NCI-H128 (cell line): ENCODE results near the gene HIVEP2.

ENCODE experiments used
- DNase-seq: peaks from one replicate; lab custom pipeline; 2025; ENCODE audit not compliant: unreplicated experiment; lab: John Stamatoyannopoulos, UW

The HIVEP2 gene

GRCh38 chr6:142946181-142946923 lies 1.4 kb upstream of the HIVEP2 start:
- DNase-seq: peak; percentile 57

DNA sequence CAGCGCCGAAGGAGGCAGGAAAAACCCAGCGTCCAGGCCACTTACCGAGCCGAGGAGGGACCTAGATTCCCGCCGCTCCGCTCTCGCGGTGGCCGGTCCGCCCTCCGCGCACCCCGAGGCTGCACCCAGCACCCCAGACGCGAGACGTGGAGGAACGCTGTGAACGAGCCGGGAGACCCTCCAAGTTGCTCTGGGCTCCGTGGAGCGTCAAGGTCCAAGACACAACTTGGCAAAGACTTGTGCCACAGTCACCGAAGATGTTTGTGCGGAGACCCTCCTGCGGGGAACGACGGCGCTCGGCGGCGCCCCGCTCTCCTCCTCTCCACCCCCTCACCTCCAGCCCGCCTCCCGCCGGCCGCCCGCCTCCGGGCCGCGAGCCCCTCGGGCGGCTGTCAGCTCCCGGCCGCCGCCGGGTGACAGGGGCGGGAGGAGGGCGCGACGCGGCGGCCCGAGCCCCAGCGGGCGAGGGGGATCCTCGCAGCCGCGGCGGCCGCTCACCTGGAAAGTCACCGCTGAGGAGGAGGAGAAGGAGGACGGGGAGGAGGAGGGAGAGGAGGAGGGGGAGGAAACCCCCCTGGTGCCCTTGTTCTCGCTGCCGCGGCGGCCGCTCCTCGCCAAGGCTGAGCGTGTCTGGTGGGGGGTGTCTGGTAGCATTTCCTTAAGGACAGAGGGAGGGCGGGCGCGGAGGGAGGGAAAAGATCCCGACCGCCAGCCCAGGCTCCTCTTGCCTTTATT lies 637 bp upstream of the HIVEP2 start:
- DNase-seq: no peak

GRCh38 chr6:142944124-142945048 lies 590 bp downstream of the HIVEP2 start:
- DNase-seq: no peak

GRCh38 chr6:142943711-142944123 lies 1.3 kb downstream of the HIVEP2 start:
- no peak for DNase-seq

DNA sequence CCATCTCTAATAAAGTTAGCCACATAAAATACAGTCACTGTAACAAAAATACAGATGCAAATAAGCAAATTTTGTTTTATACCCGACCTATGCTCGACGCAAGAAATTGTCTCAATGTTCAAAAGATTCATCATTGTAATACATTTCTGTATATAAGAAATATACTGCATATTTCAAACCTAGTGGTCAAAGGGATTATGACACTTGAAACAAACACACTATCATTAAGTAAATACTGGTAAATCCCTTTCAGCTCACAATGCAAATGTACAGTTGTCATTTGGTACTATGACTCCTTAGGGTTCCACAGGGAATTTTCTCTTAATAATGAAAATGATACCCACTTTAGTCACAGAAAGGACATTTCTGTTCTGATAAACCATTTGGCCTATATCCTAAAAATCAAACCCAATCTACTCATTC lies 2.2 kb downstream of the HIVEP2 start:
- DNase-seq: no peak

GRCh38 chr6:142942238-142942637 lies 2.7 kb downstream of the HIVEP2 start:
- no peak for DNase-seq

DNA sequence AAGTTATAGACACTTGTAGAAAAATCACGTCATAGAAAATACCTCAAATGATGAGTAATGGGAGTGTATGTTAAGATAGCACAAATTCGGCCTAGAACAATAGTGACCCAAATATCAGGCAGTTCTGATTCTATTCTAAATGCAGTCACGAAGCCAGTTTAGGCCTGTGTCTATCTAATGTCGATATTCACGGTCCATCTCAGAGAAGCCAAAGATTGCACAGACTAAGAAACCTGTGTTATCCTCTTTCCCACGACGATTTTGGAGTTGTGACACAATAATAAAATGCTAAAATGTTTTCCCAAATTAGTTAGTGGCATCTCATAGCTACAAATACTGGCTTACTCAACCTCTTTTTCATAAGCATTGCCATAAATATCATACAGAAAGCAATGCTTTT lies 4.0 kb downstream of the HIVEP2 start:
- no peak for DNase-seq

DNA sequence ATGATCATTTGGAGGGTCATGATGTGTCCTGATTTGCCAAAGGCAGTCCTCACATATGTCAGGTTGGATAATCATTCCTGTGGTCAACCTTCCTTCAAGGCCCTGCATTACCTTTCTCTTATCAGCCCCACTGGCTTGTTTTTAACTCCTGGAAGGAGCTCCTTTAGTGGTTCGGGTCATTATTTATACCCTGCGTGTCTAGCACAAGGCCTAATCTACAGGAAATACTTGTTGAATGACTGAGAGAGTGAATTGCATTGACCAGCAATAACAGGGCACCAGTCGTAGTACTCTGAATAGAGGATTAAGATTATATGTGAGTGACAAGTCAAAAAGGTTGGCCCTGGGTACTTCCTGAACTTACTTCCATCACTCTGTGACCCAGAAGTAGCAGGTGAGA lies 4.5 kb downstream of the HIVEP2 start:
- no peak for DNase-seq

DNA sequence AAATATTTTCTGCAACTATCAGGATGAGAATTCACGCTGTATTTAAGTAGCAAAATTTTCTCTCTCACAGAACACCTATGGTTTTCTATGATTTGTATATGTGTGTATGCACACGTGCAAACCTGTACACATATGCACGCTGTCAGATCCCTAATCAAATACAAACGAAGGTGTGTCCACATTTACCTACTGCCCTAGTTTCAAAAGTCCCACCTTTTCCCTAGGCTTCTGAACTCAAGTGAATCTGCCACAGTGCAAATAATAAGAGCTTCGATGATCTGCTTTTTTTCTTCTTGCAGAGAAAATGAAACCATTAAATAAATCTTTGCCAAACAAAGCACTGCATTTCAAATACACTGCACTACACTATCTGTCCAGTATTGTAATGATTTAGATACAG lies 6.5 kb downstream of the HIVEP2 start:
- DNase-seq: no peak

DNA sequence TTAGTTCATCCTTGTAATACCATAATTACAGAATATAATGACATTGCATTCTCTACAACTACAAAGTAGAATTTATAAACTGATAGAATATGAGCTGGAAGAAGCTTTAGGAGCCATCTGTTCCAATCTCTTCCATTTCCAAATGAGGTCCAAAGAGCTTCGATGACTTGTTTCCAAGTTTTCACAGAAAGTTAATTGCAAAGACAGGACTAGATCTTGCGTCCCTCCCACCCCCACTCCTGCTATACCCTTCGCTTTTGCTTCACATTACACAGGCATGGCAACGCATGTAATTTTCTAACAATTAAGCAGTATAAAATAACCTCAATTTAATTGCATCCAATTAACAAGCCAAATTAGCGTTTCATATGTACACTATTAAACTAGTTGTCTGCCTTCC lies 7.0 kb downstream of the HIVEP2 start:
- no peak for DNase-seq

- DNase-seq: no peak
These were observed 9.1 kb downstream of the HIVEP2 start for GRCh38 chr6:142935553-142936517.

- no peak for DNase-seq
These were observed 10.4 kb downstream of the HIVEP2 start for GRCh38 chr6:142934599-142934998.

GRCh38 chr6:142934106-142934505 lies 10.9 kb downstream of the HIVEP2 start:
- DNase-seq: no peak

DNA sequence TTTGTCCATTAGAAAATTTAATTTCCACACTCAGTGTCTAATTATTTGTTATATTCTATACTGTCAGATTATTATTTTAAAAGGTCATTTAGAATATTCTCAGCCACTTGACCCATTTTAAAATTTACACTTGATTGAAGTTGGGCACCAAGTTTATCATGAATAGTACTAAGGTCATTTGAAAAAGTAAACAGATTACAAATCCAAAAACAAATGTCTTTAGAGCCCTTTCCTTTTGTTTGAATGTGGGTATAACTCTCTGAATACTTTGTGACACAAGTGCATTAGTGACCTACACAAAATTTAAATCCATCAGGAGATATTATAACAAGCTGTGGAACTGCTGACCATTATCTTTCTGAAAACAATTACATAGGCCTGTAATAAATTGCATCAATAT lies 11.3 kb downstream of the HIVEP2 start:
- no peak for DNase-seq

DNA sequence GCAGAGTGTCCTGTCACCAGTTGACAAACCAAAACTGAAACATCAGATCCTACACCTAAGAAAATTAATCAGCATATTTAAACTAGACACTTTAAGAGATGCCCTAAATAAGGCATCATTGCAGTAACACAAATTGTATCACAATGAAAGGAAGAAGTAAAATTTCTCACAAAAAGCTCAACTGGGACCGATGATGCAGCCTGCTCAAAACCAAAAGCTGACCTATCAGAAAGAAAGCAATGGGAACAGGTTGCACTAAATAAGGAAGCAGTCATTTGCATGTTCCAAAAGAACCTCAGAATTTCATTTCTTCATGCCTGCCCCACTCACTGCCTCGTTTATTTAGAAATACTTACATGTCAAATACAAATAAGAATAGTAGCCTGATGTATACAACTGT lies 12.1 kb downstream of the HIVEP2 start:
- DNase-seq: no peak

- no peak for DNase-seq
These were observed 15.1 kb downstream of the HIVEP2 start for GRCh38 chr6:142929751-142930358.

DNA sequence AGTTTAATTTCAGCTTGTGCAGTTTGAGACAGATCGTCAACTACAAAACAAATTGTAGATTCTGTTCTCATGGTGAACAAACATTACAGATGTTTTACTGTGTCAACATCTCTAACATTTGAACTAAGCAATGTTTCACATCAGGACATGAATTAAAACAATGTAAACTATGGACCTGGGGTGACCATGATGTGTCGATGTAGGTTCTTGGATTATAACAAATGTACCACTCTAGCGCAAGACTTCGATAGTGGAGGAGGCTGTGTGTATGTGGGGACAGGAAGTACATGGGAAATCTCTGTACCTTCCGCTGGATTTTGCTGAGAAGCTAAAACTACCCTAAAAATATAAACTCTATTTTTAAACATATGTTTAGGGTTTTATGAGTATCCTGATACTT lies 17.1 kb downstream of the HIVEP2 start:
- DNase-seq: no peak

GRCh38 chr6:142927271-142927580 lies 17.8 kb downstream of the HIVEP2 start:
- no peak for DNase-seq

DNA sequence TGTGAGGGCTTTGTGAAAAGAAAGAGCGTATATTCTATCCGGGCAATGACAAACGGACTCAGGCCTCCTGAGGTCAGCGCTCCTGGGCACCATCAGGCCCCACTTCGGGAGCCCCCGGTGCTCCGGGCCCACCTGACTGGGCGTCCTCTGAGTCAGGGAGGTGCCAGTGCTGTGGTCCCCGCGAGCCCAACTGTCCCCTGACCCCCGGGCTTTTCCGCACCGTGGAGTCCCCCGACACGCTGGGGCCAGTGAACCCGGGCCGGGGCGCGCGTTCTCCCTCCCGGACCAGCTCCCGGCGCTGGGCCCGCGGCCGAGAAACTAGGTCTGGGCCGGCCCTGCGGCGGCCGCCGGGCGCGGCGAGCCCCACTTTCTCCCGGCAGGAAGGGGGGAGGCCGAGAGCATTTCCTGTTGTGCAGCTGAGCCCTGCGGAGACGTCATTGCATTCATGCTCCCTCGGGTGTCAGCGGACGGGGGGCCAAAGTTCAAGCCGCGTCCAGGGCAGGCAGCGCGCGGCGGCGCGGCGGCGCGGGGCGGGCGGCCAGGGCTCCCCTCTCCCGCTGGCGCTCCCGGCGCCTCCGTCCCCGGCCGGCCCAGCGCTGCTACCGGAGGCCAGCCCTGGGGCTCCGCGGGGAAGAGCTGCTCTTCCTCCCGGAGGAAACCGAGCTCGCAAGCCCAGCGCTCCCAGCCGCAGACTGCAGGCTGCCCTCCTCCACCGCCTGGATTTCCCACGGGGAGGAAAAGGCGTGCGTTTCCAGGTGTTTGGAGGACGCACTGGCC lies 18.3 kb downstream of the HIVEP2 start:
- DNase-seq: no peak

- no peak for DNase-seq
These were observed 18.8 kb downstream of the HIVEP2 start for GRCh38 chr6:142926177-142926493.
